BJ (cell line): Measurements from ENCODE around the gene ST6GALNAC6. TPM values are rescaled to one million over a fixed set of nuclear protein-coding genes. Genes with fewer than 3 reads are reported as not detected.

Experiments
- CTCF ChIA-PET: fragments of 350-600 bp; formaldehyde crosslinking; extraction: SDS; loops from one replicate; lab custom pipeline; 2021; ENCODE audit warnings: antibody characterized with exemption, inconsistent platforms; lab: Yijun Ruan, JAX
- POLR2A ChIA-PET: fragments of 300-600 bp; sonication (Branson Sonifier 250); formaldehyde crosslinking; extraction: SDS; loops from one replicate; lab custom pipeline; 2021; ENCODE audit warnings: antibody characterized with exemption; lab: Charles Lee
- DNase-seq: peaks from one replicate; pipeline ENCODE4 v3.0.0-alpha.2; 2011; ENCODE audit warnings: low read depth
- H3K27me3 ChIP-seq: 2 replicates; pipeline ENCODE4 v1.6.0; 2011; ENCODE audit warnings: low read length; ENCODE audit not compliant: control insufficient read depth, insufficient read depth
- H3K36me3 ChIP-seq: 2 replicates; pipeline ENCODE4 v1.5.1; 2011; ENCODE audit warnings: low read length; ENCODE audit not compliant: control insufficient read depth, insufficient read depth
- H3K4me3 ChIP-seq: 2 replicates; pipeline ENCODE4 v1.5.1; 2011; ENCODE audit warnings: low read depth, mild to moderate bottlenecking, control low read depth, low read length
- polyA plus RNA-seq: library from polyadenylated mRNA; depleted of rRNA; stranded (reverse); fragments of >200 nt; gene quantifications from 2 replicates; pipeline ENCODE4 v1.2.3, GENCODE V29; 2011
- TF ChIP-seq, protein P1 (sequence below): IDR thresholded peaks from 2 replicates; pipeline ENCODE4 v1.5.1; 2011; ENCODE audit warnings: low read depth, mild to moderate bottlenecking, control low read depth, inconsistent platforms, low read length, moderate library complexity; ENCODE audit not compliant: insufficient read depth

The ST6GALNAC6 gene
- polyA plus RNA-seq, 1 experiment: 78.3 TPM

DNA sequence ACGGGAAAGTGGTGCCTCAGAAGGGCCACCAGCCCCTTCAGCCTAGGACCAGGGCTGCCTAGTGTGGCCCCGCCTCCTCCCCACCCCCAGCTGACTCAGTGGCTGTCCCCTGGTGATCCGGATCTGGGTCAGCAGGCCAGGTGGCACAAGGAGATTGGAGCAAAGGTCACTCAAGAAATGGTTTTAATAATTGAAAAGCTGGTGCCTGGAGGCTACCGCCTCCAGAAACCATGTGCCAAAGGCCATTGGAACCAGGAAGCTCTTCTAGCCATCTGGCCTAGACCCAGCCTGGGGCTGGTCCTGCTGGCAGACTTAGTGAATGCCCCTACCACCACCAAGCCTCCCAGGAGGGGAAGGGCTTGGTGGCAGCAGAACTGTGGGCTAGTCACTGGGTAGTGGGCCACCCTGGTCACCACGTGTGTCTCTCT, 15.9 kb upstream of the ST6GALNAC6 start:
- no peak for DNase-seq
- CTCF ChIA-PET: interaction anchor here (0.6 to 2.7 kb wide), 5 partner anchors 45 to 675 kb away, joined by 3 to 12 read pairs (median 3); partner anchors contain the start of gene TOR2A
- no peaks in the 10 kb centered on the region for H3K27me3 ChIP-seq
- H3K4me3 ChIP-seq: no peak overlapping the region
- TF ChIP-seq, protein P1, sequence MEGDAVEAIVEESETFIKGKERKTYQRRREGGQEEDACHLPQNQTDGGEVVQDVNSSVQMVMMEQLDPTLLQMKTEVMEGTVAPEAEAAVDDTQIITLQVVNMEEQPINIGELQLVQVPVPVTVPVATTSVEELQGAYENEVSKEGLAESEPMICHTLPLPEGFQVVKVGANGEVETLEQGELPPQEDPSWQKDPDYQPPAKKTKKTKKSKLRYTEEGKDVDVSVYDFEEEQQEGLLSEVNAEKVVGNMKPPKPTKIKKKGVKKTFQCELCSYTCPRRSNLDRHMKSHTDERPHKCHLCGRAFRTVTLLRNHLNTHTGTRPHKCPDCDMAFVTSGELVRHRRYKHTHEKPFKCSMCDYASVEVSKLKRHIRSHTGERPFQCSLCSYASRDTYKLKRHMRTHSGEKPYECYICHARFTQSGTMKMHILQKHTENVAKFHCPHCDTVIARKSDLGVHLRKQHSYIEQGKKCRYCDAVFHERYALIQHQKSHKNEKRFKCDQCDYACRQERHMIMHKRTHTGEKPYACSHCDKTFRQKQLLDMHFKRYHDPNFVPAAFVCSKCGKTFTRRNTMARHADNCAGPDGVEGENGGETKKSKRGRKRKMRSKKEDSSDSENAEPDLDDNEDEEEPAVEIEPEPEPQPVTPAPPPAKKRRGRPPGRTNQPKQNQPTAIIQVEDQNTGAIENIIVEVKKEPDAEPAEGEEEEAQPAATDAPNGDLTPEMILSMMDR: no peak
- peaks cover 10% of the 10 kb centered on the region for H3K36me3 ChIP-seq
- POLR2A ChIA-PET: no interaction called here

DNA sequence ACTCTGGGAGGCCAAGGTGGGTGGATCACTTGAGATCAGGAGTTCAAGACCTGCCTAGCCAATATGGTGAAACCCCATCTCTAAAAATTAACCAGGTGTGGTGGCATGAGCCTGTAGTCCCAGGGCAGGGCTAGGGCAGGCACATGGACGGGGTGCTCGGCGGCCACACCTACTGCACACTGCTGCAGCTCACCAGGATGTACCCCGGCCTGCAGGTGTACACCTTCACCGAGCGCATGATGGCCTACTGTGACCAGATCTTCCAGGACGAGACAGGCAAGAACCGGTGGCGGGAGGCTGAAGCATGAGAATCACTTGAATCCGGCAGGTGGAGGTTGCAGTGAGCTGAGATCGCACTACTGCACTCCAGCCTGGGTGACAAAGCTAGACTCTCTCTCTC, 14.3 kb upstream of the ST6GALNAC6 start:
- Histone ChIP-seq H3K36me3 (peaks cover 13% of the 10 kb centered on the region), H3K27me3 (no peaks in the 10 kb centered on the region), H3K4me3 (no peak overlapping the region)
- TF ChIP-seq, protein P1: no peak
- no peak for DNase-seq
- ChIA-PET CTCF (interaction anchor here (0.6 to 2.7 kb wide), 3 partner anchors 29 to 179 kb away, joined by 4 to 12 read pairs (median 6); partner anchors contain the start of gene TOR2A), POLR2A (no interaction called here)

DNA sequence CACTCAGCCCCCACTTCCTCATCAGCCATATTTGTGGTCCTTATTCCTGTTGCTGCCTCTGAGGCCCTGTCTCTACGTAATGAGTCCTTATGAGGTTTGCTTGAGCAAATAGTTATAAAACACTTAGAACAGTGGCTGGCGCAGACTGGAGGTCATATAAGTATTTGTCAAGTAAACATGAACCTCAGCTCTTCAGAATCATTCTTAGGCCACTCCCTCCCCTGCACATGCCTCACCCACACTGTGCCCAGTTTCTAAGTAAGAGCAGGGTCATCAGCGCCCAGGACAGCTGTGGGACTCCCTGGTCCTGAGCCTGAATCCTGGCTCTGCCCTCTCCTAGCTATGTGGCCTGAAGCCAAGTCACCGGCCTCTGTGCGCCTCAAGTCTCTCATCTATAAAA, 13.5 kb upstream of the ST6GALNAC6 start:
- no peak for DNase-seq
- no peak overlapping the region for H3K4me3 ChIP-seq
- H3K36me3 ChIP-seq: peaks cover 14% of the 10 kb centered on the region
- POLR2A ChIA-PET: no interaction called here
- TF ChIP-seq, protein P1: no peak
- no peaks in the 10 kb centered on the region for H3K27me3 ChIP-seq
- CTCF ChIA-PET: interaction anchor here (1.2 to 2.7 kb wide), 3 partner anchors 14 to 178 kb away, joined by 3 to 12 read pairs (median 6); partner anchors contain the start of gene TOR2A

DNA sequence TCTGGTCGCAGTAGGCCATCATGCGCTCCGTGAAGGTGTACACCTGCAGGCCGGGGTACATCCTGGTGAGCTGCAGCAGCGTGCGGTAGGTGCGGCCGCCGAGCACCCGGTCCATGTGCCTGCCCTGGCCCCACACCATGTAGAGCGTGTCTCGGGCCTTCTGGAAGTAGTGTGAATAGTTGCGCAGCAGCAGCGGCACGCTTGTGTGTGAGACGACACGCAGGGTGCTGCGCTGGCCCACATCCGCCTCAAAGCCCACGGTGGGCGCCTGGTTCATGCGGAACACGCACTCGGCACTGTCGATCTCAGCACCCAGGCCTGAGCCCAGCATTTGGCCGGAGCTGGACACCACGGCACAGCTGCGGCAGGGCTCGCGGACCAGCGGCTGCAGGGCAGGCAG, 12.9 kb upstream of the ST6GALNAC6 start:
- TF ChIP-seq, protein P1: no peak
- CTCF ChIA-PET: interaction anchor here (1.2 to 1.9 kb wide), 2 partner anchors 14 to 42 kb away, joined by 3 to 6 read pairs; no protein-coding TSS in a partner anchor
- POLR2A ChIA-PET: no interaction called here
- Histone ChIP-seq H3K36me3 (peaks cover 14% of the 10 kb centered on the region), H3K4me3 (no peak overlapping the region), H3K27me3 (no peaks in the 10 kb centered on the region)
- DNase-seq: no peak

DNA sequence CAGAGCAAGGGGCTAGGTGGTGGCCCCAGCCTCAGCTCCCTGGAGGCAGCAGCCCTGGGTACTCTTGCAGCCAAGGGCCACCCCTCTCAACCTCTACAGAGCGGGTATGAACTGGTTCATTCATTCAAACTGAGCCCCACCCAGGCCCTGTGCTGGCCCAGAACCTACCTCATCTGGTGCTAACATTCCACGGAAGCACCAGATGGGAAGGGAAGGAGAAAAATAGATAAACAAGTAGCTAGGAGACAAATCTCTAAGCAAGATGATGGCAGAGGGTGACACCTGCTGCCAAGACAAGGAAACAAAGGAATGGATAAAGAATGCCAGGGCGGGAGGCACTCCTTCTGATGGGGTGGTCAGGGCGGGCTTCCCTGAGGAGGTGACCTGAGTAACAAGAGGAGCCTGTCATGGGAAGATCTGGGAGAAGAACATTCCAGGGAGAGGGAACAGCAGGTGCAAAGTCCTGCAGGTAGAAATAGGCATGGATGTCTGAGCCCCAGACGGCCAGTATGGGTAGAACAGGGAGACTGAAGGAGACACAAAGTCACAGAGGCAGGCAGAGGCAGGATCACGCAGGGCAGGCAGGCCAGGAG, 11.3 kb upstream of the ST6GALNAC6 start:
- Histone ChIP-seq H3K27me3 (no peaks in the 10 kb centered on the region), H3K36me3 (peaks cover 14% of the 10 kb centered on the region), H3K4me3 (no peak overlapping the region)
- ChIA-PET POLR2A (interaction anchor here (0.6 kb wide), 1 partner anchor 167 kb away, joined by 9 read pairs; no protein-coding TSS in a partner anchor), CTCF (interaction anchor here (0.6 to 2.0 kb wide), 9 partner anchors 9 to 790 kb away, joined by 3 to 4 read pairs (median 3); partner anchors contain the start of genes CDK9, ST6GALNAC6 and TOR2A)
- TF ChIP-seq, protein P1: peak; percentile 32; the same call in 1 of the 2 replicates
- no peak for DNase-seq
